ENCODE results near the gene RSPH3.

DNA sequence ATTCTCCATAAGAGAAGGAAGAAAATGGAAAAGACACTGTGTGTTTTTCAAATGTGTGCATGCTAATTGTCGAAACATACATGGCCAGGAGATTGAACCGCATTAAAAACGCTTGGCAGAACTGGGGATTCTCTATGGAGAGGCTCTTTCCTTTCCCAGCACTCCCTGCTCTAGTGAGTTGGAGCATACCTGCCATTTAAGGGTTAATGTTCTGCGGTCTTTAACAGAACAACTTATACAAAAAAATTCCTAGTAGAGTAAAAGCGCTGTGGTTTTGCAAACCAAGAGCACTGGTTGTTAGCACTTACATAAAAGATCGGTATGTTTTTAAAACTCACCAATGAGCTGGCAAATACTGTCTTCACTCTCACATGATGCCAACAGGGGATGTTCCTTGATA, 43.2 kb upstream of the RSPH3 start:
- TF ChIP-seq, protein P1, sequence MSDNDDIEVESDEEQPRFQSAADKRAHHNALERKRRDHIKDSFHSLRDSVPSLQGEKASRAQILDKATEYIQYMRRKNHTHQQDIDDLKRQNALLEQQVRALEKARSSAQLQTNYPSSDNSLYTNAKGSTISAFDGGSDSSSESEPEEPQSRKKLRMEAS (IDR thresholded peaks at IDR 0.05; ENCODE audit: low read depth): no peak
- no peak for TF ChIP-seq POLR2AphosphoS5 (IDR thresholded peaks at IDR 0.05; ENCODE audit: low read depth, low read length)
- TF ChIP-seq NRF1 (IDR thresholded peaks at IDR 0.05; ENCODE audit: low read depth, low read length): no peak
- TF ChIP-seq TAF1 (IDR thresholded peaks at IDR 0.05; ENCODE audit: borderline replicate concordance, low read depth, low read length): no peak
- TF ChIP-seq SIN3A (IDR thresholded peaks at IDR 0.05; ENCODE audit: borderline replicate concordance, low read depth, low read length): no peak
- no peak for TF ChIP-seq CHD2 (IDR thresholded peaks at IDR 0.05; ENCODE audit: low read length, partially characterized antibody)
- TF ChIP-seq, protein P2, sequence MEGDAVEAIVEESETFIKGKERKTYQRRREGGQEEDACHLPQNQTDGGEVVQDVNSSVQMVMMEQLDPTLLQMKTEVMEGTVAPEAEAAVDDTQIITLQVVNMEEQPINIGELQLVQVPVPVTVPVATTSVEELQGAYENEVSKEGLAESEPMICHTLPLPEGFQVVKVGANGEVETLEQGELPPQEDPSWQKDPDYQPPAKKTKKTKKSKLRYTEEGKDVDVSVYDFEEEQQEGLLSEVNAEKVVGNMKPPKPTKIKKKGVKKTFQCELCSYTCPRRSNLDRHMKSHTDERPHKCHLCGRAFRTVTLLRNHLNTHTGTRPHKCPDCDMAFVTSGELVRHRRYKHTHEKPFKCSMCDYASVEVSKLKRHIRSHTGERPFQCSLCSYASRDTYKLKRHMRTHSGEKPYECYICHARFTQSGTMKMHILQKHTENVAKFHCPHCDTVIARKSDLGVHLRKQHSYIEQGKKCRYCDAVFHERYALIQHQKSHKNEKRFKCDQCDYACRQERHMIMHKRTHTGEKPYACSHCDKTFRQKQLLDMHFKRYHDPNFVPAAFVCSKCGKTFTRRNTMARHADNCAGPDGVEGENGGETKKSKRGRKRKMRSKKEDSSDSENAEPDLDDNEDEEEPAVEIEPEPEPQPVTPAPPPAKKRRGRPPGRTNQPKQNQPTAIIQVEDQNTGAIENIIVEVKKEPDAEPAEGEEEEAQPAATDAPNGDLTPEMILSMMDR (IDR thresholded peaks at IDR 0.05): no peak

All from SK-N-SH (cell line).